EH (cell line): ENCODE data around the gene IFFO2.

Experiments
- DNase-seq: peaks from one replicate; pipeline ENCODE4 v3.0.0-alpha.2; 2015; ENCODE audit warnings: low read depth

The IFFO2 gene

GRCh38 chr1:18936814-18937481 is 19.5 kb downstream of the IFFO2 start:
- DNase-seq, result peak; percentile 38

GRCh38 chr1:18936471-18936813 is 20.0 kb downstream of the IFFO2 start:
- no peak for DNase-seq

GRCh38 chr1:18934205-18935000 is 22.1 kb downstream of the IFFO2 start:
- no peak for DNase-seq

DNA sequence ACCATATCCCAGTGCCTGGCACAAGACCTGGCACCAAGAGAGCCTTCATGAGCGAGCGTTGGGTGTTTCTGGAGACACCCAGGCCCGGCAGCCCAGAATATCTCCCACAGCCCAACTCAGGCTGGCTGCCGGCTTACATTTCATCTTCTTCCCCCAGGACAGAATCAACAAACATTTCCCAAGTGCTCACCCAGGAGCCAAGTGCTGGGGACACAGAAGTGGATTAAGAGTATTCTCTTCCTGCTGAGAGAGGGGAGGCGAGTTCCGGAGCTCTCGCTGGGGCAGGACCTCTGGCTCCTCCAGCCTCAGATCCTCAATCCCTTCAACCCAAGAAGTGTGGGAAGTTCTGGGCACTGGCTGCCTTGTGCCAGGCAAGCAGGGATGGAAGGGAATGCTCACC is 23.6 kb downstream of the IFFO2 start:
- no peak for DNase-seq

DNA sequence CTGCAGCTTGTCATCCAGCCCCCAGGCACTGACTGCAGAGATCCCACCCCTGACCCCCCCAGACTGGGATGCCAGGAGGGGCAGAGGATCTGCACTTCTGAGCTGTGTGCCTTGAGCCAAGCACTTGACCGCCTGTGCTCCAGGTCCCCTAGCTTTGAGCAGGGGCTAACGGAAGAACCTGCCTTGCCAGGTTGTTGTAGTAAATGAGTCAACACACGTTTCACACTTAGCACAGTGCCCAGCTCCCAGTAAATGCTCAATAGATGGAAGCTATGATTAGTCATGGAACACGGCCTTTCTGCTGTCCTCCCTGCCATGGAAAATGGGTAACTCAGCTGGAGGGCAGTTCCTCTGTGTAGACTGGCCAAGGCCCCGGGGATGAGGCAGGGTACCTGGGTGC is 24.1 kb downstream of the IFFO2 start:
- DNase-seq, result peak; percentile 32

DNA sequence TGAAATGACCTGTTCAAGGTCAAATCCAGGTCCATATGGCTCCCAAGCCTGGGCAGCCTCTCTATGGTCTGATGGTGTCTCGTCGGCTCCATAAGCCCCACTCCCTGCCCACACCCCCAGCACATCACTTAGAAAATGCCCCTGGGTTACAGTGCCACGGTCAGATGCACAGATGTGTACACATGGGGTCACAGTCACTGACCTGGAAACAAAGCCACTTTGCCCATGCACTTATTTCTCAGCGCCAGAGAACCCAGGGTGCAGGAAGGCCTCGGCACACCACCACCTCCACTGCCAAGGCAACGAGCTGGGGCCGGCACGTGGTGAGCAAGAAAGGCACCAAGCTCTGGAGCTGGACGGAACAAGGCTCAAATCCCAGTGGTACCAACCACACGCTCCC is 24.7 kb downstream of the IFFO2 start:
- DNase-seq, result no peak

DNA sequence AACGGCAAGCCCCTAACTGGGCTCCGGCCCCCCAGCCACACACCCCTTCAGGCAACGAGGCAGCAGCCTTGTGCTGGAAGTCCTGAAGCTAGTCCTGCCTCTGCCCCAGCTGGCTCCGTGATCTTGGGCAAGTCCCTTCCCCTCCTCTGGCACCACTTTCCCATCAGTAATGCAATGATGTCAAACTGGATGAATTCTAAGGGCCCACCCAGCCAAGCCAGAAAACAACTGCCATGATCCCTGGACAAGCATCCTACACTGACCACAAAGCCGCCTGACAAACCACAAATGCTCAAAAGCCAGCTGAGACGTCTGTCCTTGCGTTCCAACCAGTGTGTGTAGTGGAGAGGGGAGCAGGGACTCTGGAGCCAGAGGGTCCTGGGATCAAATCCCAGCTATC is 26.8 kb downstream of the IFFO2 start:
- peak; percentile 79 for DNase-seq

DNA sequence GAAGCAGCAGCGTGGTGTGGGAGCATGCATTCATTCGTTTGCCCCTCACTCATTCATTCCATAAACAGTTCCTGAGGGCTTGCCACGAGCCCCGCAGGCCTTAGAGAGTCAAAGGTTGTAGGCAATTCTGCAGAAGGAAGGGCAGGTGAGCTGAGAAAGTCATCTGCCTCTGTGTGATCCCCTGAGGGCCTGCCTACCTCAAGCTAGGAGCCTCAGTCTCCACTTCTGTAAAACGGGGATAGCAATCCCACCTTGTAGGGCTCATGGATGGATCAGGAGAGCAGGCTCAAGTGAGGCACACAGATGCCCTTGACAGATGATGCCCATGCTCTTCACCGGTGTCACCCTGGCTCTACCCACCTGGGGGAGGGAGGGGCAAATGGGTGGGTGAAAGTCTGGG is 27.5 kb downstream of the IFFO2 start:
- DNase-seq, result no peak

DNA sequence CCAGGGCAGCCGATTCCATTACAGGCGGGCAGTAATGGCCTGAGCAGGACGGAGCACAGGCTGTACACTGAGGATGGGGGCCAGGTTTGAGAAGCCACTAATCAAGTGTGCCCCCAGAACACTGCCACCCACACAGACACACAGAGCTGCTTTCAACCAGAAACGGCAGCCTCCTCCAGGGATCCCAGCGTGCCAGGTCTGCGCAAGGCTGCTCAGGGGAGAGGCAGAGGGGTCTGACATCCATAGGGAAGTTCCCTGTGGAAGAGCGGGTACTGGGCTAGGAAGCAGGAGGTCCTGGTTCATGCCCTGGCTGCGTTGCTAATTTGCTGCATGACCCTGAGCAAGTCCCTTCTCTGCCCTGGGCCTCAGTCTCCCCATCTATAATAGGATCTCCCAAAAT is 28.1 kb downstream of the IFFO2 start:
- DNase-seq, result no peak

- DNase-seq, result peak; percentile 48
Observed at GRCh38 chr1:18927654-18928272, 28.7 kb downstream of the IFFO2 start.

- DNase-seq, result no peak
Observed at GRCh38 chr1:18927082-18927653, 29.3 kb downstream of the IFFO2 start.

DNA sequence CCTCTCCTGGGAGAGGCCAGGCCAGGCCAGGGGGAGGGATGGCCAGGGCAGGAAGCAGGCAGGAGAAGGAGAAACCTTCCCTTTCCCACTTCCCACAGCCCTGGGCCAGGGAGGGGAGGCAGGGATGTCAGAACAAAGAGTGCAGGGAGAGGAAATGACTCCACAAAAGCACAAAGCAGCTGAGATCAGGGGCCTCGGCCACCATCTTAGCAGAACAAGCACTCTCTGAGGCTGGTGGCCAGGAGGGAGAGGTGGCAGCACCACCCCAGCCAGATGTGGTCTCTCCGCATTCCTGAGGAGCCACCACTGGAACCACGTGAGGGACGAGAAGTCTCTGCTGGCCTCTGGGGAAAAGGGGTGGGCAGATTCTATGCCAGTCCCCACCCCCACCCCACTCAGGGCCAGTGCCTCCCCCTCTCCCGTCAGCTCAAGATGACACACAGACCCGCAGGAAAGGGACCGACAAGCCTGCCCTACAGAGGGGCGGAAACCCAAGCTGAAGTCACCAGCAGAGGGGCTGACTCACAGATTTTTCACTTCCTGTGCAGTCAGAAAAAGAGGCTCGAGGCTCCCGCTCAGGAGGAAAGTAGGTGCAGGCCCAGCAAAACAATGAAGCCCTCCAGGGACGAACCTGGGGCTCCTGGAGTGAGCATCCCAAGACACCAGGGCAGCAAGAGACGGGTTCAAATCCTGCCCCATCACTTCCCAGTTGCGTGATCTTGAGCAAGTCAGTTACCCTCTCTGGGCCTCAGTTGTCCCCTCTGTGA is 30.0 kb downstream of the IFFO2 start:
- DNase-seq, result peak; percentile 98

DNA sequence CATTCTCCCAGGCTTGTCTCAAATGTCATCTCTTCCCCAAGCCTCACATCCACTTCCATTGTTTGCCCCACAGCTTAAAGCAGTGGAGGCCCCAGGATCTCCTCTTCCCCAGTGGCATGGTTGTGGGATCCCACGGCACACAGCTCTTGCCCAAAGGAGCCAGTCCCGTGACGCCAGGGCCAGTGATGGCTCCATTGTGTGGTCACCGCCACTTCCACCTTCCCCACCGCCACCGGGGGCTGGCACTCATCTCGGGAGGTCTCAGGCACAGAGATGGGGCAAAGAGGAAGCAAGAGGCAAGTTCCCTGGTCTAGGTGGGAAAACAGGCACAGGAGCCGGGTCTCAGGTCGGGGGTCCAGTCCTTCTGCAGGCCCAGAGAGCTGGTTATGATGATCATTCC is 31.2 kb downstream of the IFFO2 start:
- no peak for DNase-seq

- DNase-seq, result peak; percentile 72
Observed at GRCh38 chr1:18924221-18924691, 32.2 kb downstream of the IFFO2 start.

DNA sequence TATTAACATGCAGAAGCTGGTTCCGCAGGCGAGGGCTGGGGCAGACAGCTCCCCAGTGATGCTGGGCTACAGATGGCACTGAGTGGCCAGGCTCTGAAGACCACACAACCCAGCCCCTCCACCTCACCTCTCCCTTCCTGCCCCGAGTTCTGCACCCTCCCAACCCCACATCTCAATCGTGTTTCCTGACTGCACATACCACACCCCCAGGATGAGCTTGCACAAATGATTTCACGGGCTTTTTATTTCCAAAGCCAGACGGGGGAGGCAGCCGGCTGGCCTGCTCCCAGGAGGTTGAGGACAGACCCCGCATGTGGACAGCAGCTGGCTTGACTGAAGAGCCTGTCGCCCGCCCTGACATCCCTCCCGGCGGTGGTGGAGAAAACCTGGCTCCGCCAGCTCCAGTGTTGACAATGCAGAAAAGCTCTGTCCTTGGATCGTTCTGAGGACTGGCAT is 32.7 kb downstream of the IFFO2 start:
- peak; percentile 64 for DNase-seq

DNA sequence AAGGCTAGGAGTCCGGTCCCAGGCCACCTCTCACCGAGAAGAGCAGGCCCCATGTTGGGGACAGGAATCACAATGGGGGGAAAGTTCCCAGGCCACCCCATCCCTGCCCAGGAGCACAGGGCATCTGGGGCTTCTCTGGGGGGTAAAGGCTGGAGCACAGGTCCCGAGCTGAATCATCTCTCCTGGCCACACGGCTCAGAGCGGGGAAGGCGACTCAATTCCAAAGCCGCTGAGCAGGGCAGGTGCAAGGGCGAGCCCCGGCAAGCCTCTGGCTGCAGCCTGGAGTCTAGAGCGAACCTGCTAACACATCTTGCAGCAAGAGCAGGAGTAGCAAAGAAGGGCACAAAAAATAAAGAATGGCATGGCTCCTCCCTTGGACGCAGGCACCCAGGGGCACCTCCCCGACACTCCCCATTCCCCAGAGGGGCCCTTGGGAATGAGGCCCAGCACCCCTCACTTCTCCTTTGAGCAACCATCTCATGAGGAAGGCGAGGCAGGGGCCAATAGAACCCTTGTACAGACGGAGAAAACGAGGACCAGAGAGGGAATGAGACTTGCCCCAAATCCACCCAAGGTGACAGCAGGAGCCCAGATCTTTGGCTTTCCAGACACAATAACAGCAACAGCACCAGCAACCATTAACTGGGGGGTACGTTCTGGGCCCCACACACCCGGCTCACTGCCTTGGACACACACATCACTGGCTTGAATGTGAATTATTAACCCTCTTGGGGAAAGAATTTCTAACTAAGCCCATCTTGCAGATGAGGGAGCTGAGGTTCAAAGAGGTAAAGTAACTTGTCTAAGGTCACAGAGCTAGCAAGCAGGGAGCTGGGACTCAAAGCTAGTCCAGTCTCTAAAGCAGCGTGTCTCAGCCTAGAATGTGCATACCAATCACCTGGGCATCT is 33.4 kb downstream of the IFFO2 start:
- DNase-seq, result no peak

DNA sequence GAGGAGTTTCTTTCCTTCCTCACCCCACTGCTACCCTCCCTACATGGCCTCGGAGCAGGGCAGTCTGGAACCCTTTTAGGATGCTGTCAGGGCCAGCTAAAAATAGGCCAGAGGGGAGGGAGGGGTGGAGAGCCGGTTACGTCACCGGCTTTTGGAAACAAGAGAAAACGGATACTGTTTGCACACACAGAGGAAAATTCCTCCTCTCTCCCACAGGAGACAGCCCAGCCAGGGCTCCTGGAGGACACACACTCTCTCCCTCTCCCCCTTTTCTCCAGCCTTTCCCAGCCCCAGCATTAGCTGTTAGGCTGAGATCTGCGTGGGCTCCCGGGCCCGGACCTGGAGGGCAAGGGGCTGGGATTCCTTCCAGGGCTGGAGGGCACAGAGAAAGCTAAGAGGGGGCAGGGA is 34.2 kb downstream of the IFFO2 start:
- peak; percentile 96 for DNase-seq

DNA sequence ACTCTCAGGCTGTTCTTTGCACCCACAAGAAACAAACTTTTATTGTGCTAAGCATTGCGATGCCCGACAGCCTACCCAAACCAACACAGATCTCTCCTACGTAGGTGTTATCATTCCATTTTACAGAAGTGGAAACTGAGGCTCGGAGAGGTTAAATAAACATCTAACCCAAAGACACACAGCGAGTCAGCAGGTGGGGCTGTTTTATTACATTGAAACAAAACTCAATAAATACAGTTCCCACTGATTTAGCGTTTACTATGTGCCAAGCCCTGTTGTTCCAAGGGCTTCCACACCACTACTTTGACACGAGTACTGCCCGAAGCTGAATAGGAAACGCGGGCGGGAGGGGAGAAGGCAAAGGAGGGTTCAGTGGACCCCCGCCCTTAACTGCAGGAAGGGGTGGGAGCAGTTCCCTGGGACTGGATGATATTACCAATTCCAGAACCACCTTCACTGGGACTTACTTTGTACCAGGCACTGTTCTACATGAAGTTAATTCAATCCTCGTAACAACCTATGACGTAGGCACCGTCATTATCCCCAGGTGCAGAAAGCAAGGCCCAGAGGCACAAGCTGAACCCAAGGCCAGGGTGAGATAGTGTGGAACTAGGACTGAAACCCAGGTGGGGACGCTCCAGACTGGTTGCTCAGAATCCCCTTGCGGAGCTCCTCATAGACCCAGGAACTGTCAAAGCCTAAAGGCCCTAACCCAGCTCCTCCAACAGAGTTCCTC is 34.8 kb downstream of the IFFO2 start:
- no peak for DNase-seq

- DNase-seq, result no peak
Observed at GRCh38 chr1:18920931-18921330, 35.5 kb downstream of the IFFO2 start.

DNA sequence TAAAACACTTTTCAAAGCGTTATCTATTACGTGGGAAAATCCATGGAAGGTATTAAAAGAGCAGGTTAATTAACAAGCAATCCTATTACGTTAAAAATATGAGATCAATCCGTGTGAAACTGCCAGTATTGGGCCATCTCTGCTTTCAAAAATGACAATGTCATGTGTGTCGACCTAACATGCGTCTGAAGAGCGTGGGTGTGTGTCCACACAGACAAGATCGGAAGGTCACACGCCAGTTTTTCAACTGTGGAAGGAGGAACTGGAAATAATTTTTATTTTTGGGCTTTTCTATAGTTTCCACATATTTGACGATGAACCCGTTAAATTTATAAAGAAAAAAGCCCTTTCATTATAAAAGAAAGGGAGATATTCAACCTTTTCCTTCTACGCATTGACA is 36.5 kb downstream of the IFFO2 start:
- no peak for DNase-seq
